DND-41 (cell line): ENCODE measurements around the gene FXYD4.

Experiments used
- ATAC-seq: fragments of 200-7000 bp; cut with Tn5 transposase; 3 replicates; pipeline ENCODE4 v1.9.1; 2021; ENCODE audit warnings: low read depth; ENCODE audit not compliant: insufficient read depth
- DNase-seq: peaks from one replicate; pipeline ENCODE4 v3.0.0-alpha.2; 2020
- H2AFZ ChIP-seq: 2 replicates; pipeline ENCODE4 v1.6.0; 2012; ENCODE audit warnings: low read depth, low read length
- H3K27ac ChIP-seq: 2 replicates; pipeline ENCODE4 v1.5.1; 2012; ENCODE audit warnings: low read length, inconsistent platforms
- H3K27me3 ChIP-seq: fragments of 200-600 bp; sonication (generic); 2 replicates; pipeline ENCODE4 v1.6.0; 2012; ENCODE audit warnings: low read length, mild to moderate bottlenecking, inconsistent platforms; ENCODE audit not compliant: insufficient read depth, poor library complexity
- H3K36me3 ChIP-seq: 2 replicates; pipeline ENCODE4 v1.5.1; 2012; ENCODE audit warnings: low read length, inconsistent platforms; ENCODE audit not compliant: insufficient read depth
- H3K4me1 ChIP-seq: 2 replicates; pipeline ENCODE4 v1.5.1; 2012; ENCODE audit warnings: mild to moderate bottlenecking, low read length; ENCODE audit not compliant: insufficient read depth
- H3K4me2 ChIP-seq: 2 replicates; pipeline ENCODE4 v1.6.0; 2012; ENCODE audit warnings: mild to moderate bottlenecking, moderate library complexity, low read length, inconsistent platforms; ENCODE audit not compliant: insufficient read depth
- H3K4me3 ChIP-seq, 2 experiments: fragments of 200-600 bp in 1 of 2; shearing (Covaris generic) in 1 of 2; 2 replicates each; pipeline ENCODE4 v1.5.1; 2012 to 2016; ENCODE audit warnings: inconsistent platforms in 2 of 2, low read length in 2 of 2, mild to moderate bottlenecking in 2 of 2, low read depth in 1 of 2, moderate library complexity in 1 of 2
- H3K79me2 ChIP-seq: 2 replicates; pipeline ENCODE4 v1.6.0; 2012; ENCODE audit warnings: low read length, inconsistent platforms; ENCODE audit not compliant: insufficient read depth
- H3K9ac ChIP-seq: 2 replicates; pipeline ENCODE4 v1.6.0; 2012; ENCODE audit warnings: low read depth, mild to moderate bottlenecking, inconsistent platforms, low read length, moderate library complexity
- H3K9me3 ChIP-seq: 2 replicates; pipeline ENCODE4 v1.5.1; 2012; ENCODE audit warnings: low read length, moderate library complexity, mild to moderate bottlenecking, inconsistent platforms; ENCODE audit not compliant: insufficient read depth, severe bottlenecking
- H4K20me1 ChIP-seq: 2 replicates; pipeline ENCODE4 v1.6.0; 2012; ENCODE audit warnings: low read length; ENCODE audit not compliant: insufficient read depth
- EZH2 ChIP-seq: IDR thresholded peaks from 3 replicates; pipeline ENCODE4 v1.6.1; 2012; ENCODE audit warnings: borderline replicate concordance, low read depth, mild to moderate bottlenecking, moderate library complexity, low read length, inconsistent platforms; ENCODE audit not compliant: severe bottlenecking
- TF ChIP-seq, protein P1 (sequence below): IDR thresholded peaks from 2 replicates; pipeline ENCODE4 v1.5.1; 2012; ENCODE audit warnings: borderline replicate concordance, low read length, moderate library complexity, mild to moderate bottlenecking; ENCODE audit not compliant: poor library complexity, severe bottlenecking; ENCODE audit errors: extremely low read depth

Gene FXYD4

GRCh38 chr10:43360086-43360485 is 11.3 kb upstream of the FXYD4 start:
- no peak overlapping the region for H2AFZ ChIP-seq
- H4K20me1 ChIP-seq, result no peaks in the 10 kb centered on the region
- no peaks in the 10 kb centered on the region for H3K27me3 ChIP-seq
- DNase-seq, result no peak
- H3K27ac ChIP-seq, result no peak overlapping the region
- ATAC-seq, result no peak
- H3K9ac ChIP-seq, result no peak overlapping the region
- H3K36me3 ChIP-seq, result no peaks in the 10 kb centered on the region
- no peaks in the 10 kb centered on the region for H3K4me1 ChIP-seq
- TF ChIP-seq EZH2, result no peak
- TF ChIP-seq, protein P1, sequence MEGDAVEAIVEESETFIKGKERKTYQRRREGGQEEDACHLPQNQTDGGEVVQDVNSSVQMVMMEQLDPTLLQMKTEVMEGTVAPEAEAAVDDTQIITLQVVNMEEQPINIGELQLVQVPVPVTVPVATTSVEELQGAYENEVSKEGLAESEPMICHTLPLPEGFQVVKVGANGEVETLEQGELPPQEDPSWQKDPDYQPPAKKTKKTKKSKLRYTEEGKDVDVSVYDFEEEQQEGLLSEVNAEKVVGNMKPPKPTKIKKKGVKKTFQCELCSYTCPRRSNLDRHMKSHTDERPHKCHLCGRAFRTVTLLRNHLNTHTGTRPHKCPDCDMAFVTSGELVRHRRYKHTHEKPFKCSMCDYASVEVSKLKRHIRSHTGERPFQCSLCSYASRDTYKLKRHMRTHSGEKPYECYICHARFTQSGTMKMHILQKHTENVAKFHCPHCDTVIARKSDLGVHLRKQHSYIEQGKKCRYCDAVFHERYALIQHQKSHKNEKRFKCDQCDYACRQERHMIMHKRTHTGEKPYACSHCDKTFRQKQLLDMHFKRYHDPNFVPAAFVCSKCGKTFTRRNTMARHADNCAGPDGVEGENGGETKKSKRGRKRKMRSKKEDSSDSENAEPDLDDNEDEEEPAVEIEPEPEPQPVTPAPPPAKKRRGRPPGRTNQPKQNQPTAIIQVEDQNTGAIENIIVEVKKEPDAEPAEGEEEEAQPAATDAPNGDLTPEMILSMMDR, result no peak
- H3K79me2 ChIP-seq, result no peaks in the 10 kb centered on the region
- no peaks in the 10 kb centered on the region for H3K9me3 ChIP-seq
- no peak overlapping the region for H3K4me2 ChIP-seq
- H3K4me3 ChIP-seq, result no peak overlapping the region

DNA sequence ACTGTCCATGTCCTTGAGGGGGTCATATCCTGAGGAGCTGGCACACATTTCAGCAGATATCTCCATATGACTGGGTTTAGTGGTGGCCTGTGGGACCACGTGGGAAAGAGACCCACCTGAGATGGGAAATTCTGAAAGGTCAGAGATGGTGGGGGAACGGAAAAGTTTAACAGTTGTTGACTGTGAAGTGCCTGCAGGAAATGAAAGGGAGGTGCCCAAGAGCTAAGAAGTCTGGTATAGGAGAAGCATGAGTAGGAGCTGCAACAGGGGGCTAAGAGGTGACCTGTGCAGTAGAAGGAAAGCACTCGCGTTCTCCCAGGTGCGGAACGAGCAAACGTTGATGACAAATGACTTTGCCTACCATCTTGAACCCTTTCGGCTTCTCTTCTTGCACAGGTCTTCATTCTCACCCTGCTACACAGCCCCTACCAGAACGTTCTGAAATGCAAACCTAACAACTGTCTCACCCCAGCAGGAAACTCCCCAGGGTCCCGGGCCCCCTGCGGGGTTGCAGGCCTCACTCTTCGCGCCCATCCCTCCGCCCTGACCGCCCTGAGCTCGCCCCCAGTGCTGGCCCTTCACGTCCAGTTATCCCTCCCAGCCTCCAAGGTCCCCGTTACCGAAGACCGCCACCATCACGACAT is 9.8 kb upstream of the FXYD4 start:
- no peak overlapping the region for H3K9ac ChIP-seq
- H3K79me2 ChIP-seq, result no peaks in the 10 kb centered on the region
- no peaks in the 10 kb centered on the region for H3K27me3 ChIP-seq
- no peak for TF ChIP-seq EZH2
- TF ChIP-seq, protein P1, result no peak
- H3K36me3 ChIP-seq, result no peaks in the 10 kb centered on the region
- ATAC-seq (no peak), DNase-seq (no peak)
- H3K27ac ChIP-seq, result no peak overlapping the region
- no peak overlapping the region for H3K4me3 ChIP-seq
- no peaks in the 10 kb centered on the region for H3K4me1 ChIP-seq
- no peak overlapping the region for H2AFZ ChIP-seq
- no peak overlapping the region for H3K4me2 ChIP-seq
- no peaks in the 10 kb centered on the region for H4K20me1 ChIP-seq
- H3K9me3 ChIP-seq, result no peaks in the 10 kb centered on the region

- DNase-seq (no peak), ATAC-seq (no peak)
- Histone ChIP-seq H3K27me3 (no peaks in the 10 kb centered on the region), H3K27ac (no peak overlapping the region), H3K4me3 (no peak overlapping the region), H3K4me2 (no peak overlapping the region), H3K36me3 (no peaks in the 10 kb centered on the region), H3K79me2 (no peaks in the 10 kb centered on the region), H3K9me3 (no peaks in the 10 kb centered on the region), H3K4me1 (no peaks in the 10 kb centered on the region), H3K9ac (no peak overlapping the region), H2AFZ (no peak overlapping the region), H4K20me1 (no peaks in the 10 kb centered on the region)
- no peak for TF ChIP-seq EZH2
- TF ChIP-seq, protein P1, result no peak
These were observed 9.1 kb upstream of the FXYD4 start for GRCh38 chr10:43362191-43362839.
